Left lung (tissue), 10 donors: ENCODE measurements around the gene AP3S1. TPM values are rescaled to one million over a fixed set of nuclear protein-coding genes. Genes with fewer than 3 reads are reported as not detected.
"Not testable (repeated sequence)": the region's sequence is repeated elsewhere in the genome, so short reads cannot be mapped to it uniquely, and the experiment has no call there.

ENCODE experiments used
- ATAC-seq: fragments of 200-7000 bp; cut with Tn5 transposase; one replicate; pipeline ENCODE4 v1.9.1; 2020; ENCODE audit warnings: moderate library complexity
- DNase-seq, 4 donors: peaks; one replicate each; pipeline ENCODE4 v3.0.0-alpha.2; 2013 to 2020
- H3K27ac ChIP-seq, 2 donors: fragments of 200-600 bp; sonication (generic) in 1 of 2; one replicate each; pipeline versions ENCODE4 v1.5.0 to v1.8.0; 2020 to 2021
- H3K27me3 ChIP-seq, 2 donors: fragments of 200-600 bp; sonication (generic) in 1 of 2; one replicate each; pipeline versions ENCODE4 v1.5.0 to v1.8.0; 2020 to 2021
- H3K36me3 ChIP-seq, 2 donors: fragments of 200-600 bp; sonication (generic) in 1 of 2; one replicate each; pipeline versions ENCODE4 v1.5.0 to v1.8.0; 2020 to 2021
- H3K4me1 ChIP-seq, 2 donors: fragments of 200-600 bp; one replicate each; pipeline ENCODE4 v1.8.0; 2021
- H3K4me3 ChIP-seq, 2 donors: fragments of 200-600 bp; sonication (generic) in 1 of 2; one replicate each; pipeline versions ENCODE4 v1.5.0 to v1.8.0; 2020 to 2021; ENCODE audit warnings: mild to moderate bottlenecking in 1 of 2
- H3K9me3 ChIP-seq, 2 donors: fragments of 200-600 bp; sonication (generic) in 1 of 2; one replicate each; pipeline versions ENCODE4 v1.5.0 to v1.8.0; 2020 to 2021
- CTCF ChIP-seq, 2 donors: fragments of 200-600 bp; sonication (generic) in 1 of 2; IDR thresholded peaks; one replicate each; pipeline versions ENCODE4 v1.5.0 to v1.8.0; 2021; ENCODE audit warnings: antibody characterized with exemption in 2 of 2
- intact Hi-C, 2 donors: fragments of 100-400 bp; cut with DNase I; formaldehyde crosslinking; loops; one replicate each; pipeline versions ENCODE4 v1.11.2 to v1.14.2; 2022
- polyA plus RNA-seq, 6 donors: library from polyadenylated mRNA; unstranded; fragments of 120-200 nt; gene quantifications; one replicate each; pipeline ENCODE4 v1.2.1, GENCODE V29; 2013; ENCODE audit not compliant: insufficient read length in 6 of 6
- total RNA-seq, 2 donors: library from RNA; stranded (reverse); fragmentation: NEBNext Ultra II Directional; extraction: Animal tissue kit (Norgen Biotek cat#: 25700); gene quantifications; one replicate each; pipeline ENCODE4 v1.2.1, GENCODE V29; 2021
- donor health status: DM: no; HTN: yes; CAD: no.
- donor health status: DM: no; HTN: no; CAD: no.

The AP3S1 gene
- total and polyA plus RNA-seq, 8 donors = 77.1 to 149 (median 132) TPM

DNA sequence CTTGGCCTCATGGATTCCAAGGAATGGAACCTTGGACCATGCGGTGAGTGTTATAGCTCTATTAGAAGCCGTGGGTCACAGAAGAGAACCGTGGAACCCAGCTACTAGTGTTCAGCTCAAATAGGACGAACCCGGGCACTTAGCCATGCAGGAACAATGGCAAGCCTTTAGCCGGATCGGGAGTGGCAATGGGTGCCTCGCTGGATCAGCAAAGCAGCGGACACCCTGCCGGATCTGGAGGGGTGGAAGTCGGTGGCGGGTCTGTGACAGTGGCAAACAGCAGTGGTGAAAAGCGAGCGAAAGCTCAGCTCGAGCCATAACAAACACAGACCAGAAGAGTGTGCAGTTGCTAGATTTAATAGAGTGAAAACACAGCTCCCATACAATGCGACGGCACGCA lies 22.9 kb upstream of the AP3S1 start:
- DNase-seq = no peak
- H3K27me3 ChIP-seq = peaks cover 32 to 59% of the 10 kb centered on the region in 2 donors

GRCh38 chr5:115820846-115821245 lies 20.9 kb upstream of the AP3S1 start:
- no peak for TF ChIP-seq CTCF (IDR thresholded peaks at IDR 0.05)
- Histone ChIP-seq H3K4me3 (no peak overlapping the region), H3K27ac (no peak overlapping the region), H3K36me3 (no peaks in the 10 kb centered on the region), H3K4me1 (peaks cover 0 to 10% of the 10 kb centered on the region in 2 donors), H3K27me3 (peaks cover 14 to 39% of the 10 kb centered on the region in 2 donors), H3K9me3 (peaks cover 0 to 12% of the 10 kb centered on the region in 2 donors)
- DNase-seq = no peak
- no peak for ATAC-seq
- intact Hi-C loops = no loop called here

More for the DNA sequence above, 22.9 kb upstream of the AP3S1 start:
- no peak overlapping the region for H3K27ac ChIP-seq
- no peak for ATAC-seq
- no peaks in the 10 kb centered on the region for H3K36me3 ChIP-seq
- intact Hi-C loops = no loop called here
- no peak overlapping the region for H3K4me3 ChIP-seq
- peaks cover 0 to 5% of the 10 kb centered on the region in 2 donors for H3K9me3 ChIP-seq
- peaks cover 0 to 16% of the 10 kb centered on the region in 2 donors for H3K4me1 ChIP-seq
- no peak for TF ChIP-seq CTCF (IDR thresholded peaks at IDR 0.05)

- Histone ChIP-seq H3K9me3 (peaks cover 0 to 12% of the 10 kb centered on the region in 2 donors), H3K36me3 (peaks cover 0 to 25% of the 10 kb centered on the region in 2 donors)
- DNase-seq, H3K27ac ChIP-seq, H3K4me3 ChIP-seq, H3K4me1 ChIP-seq, ATAC-seq, intact Hi-C loops, H3K27me3 ChIP-seq: not testable (repeated sequence)
Measured at GRCh38 chr5:115824983-115825382, 16.8 kb upstream of the AP3S1 start.

DNA sequence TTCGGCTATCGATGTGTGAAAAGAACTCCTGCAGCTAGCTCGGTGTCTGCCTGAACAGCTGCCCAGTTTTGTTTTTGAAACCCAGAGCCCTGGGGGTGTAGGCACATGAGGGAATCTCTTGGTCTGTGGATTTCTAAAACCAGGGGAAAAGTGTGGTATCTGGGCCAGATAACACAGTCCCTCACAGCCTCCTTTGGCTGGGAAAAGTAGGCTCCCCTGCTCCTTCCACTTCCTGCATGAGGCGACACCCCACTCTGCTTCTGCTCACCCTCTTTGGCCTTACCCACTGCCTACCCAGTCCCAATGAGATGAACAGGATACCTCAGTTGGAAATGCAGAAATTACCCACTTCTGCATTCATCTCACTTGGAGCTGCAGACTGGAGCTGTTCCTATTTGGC lies 15.8 kb upstream of the AP3S1 start:
- TF ChIP-seq CTCF (IDR thresholded peaks at IDR 0.05) = no peak
- no peak for DNase-seq
- no peak overlapping the region for H3K27ac ChIP-seq
- ATAC-seq = no peak
- no peaks in the 10 kb centered on the region for H3K4me1 ChIP-seq
- H3K36me3 ChIP-seq = peaks cover 0 to 35% of the 10 kb centered on the region in 2 donors
- intact Hi-C loops = no loop called here
- no peaks in the 10 kb centered on the region for H3K27me3 ChIP-seq
- peaks cover 0 to 12% of the 10 kb centered on the region in 2 donors for H3K9me3 ChIP-seq
- no peak overlapping the region for H3K4me3 ChIP-seq

DNA sequence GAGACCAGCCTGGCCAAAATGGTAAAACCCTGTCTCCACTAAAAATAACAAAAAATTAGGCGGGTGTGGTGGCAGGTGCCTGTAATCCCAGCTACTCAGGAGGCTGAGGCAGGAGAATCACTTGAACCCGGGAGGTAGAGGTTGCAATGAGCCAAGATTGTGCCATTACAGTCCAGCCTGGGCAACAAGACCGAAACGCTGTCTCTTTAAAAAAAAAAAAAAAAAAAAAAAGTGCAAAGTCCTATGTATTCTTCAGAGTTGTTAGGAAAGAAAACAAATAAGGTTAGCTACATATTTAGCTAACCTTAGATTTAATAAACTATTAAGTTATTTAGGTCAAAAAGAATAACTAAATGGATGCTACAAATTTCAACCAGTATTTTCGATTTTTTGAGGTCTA lies 11.8 kb upstream of the AP3S1 start:
- ATAC-seq (no peak), DNase-seq (no peak)
- Histone ChIP-seq H3K36me3 (peaks cover 0 to 63% of the 10 kb centered on the region in 2 donors), H3K4me3 (no peak overlapping the region), H3K9me3 (peaks cover 0 to 3% of the 10 kb centered on the region in 2 donors), H3K27ac (no peak overlapping the region), H3K4me1 (no peaks in the 10 kb centered on the region), H3K27me3 (no peaks in the 10 kb centered on the region)
- no peak for TF ChIP-seq CTCF (IDR thresholded peaks at IDR 0.05)
- intact Hi-C loops = no loop called here

GRCh38 chr5:115831163-115831768 lies 10.5 kb upstream of the AP3S1 start:
- Histone ChIP-seq H3K9me3 (no peaks in the 10 kb centered on the region), H3K27me3 (no peaks in the 10 kb centered on the region), H3K36me3 (peaks cover 0 to 76% of the 10 kb centered on the region in 2 donors), H3K4me3 (no peak overlapping the region), H3K27ac (no peak overlapping the region), H3K4me1 (no peaks in the 10 kb centered on the region)
- intact Hi-C loops = no loop called here
- peak; percentile 58 to 65 for TF ChIP-seq CTCF (IDR thresholded peaks at IDR 0.05)
- ATAC-seq (peak; percentile 78), DNase-seq (peak in 1 of 4 donors; percentile 54)
